ENCODE data around the gene NFKBIE.
"Not testable (repeated sequence)": the region's sequence is repeated elsewhere in the genome, so short reads cannot be mapped to it uniquely, and the experiment has no call there.

The NFKBIE gene

GRCh38 chr6:44265007-44265721 is at the start of gene NFKBIE:
Gene NFKBIE (minus strand): TSS chr6:44265551. CDS start chr6:44265346, 205 bp downstream.
- peak; percentile 60 for DNase-seq

- DNase-seq: not testable (repeated sequence)
Observed at GRCh38 chr6:44314657-44315056, 49.3 kb upstream of the NFKBIE start.

GRCh38 chr6:44312901-44313788 is 47.8 kb upstream of the NFKBIE start, which contains the start of gene AARS2:
Gene AARS2 (minus strand): TSS chr6:44313347. CDS start chr6:44313323, 24 bp downstream.
- DNase-seq: peak; percentile 58

GRCh38 chr6:44311767-44312166 is 46.4 kb upstream of the NFKBIE start:
- no peak for DNase-seq

- DNase-seq: no peak
Observed at GRCh38 chr6:44311304-44311703, 46.0 kb upstream of the NFKBIE start.

- no peak for DNase-seq
Observed at GRCh38 chr6:44310241-44310640, 44.9 kb upstream of the NFKBIE start.

GRCh38 chr6:44309631-44310030 is 44.3 kb upstream of the NFKBIE start:
- DNase-seq: no peak

- no peak for DNase-seq
Observed at GRCh38 chr6:44309092-44309491, 43.7 kb upstream of the NFKBIE start.

- no peak for DNase-seq
Observed at GRCh38 chr6:44307217-44307616, 41.9 kb upstream of the NFKBIE start.

- no peak for DNase-seq
Observed at GRCh38 chr6:44306710-44307109, 41.4 kb upstream of the NFKBIE start.

GRCh38 chr6:44305200-44305725 is 39.9 kb upstream of the NFKBIE start:
- DNase-seq: no peak

GRCh38 chr6:44304282-44305199 is 39.2 kb upstream of the NFKBIE start:
- no peak for DNase-seq

- DNase-seq: no peak
Observed at GRCh38 chr6:44303842-44304241, 38.5 kb upstream of the NFKBIE start.

GRCh38 chr6:44302856-44303255 is 37.5 kb upstream of the NFKBIE start:
- DNase-seq: no peak

- no peak for DNase-seq
Observed at GRCh38 chr6:44301782-44302564, 36.6 kb upstream of the NFKBIE start.

- no peak for DNase-seq
Observed at GRCh38 chr6:44301106-44301505, 35.8 kb upstream of the NFKBIE start.

- DNase-seq: no peak
Observed at GRCh38 chr6:44300292-44300823, 35.0 kb upstream of the NFKBIE start.

- DNase-seq: no peak
Observed at GRCh38 chr6:44298864-44299263, 33.5 kb upstream of the NFKBIE start.

- no peak for DNase-seq
Observed at GRCh38 chr6:44298055-44298803, 32.9 kb upstream of the NFKBIE start.

Data from DMS153 (cell line).